Measurements from ENCODE around the gene SNRNP70.
"Not testable (repeated sequence)": the region's sequence is repeated elsewhere in the genome, so short reads cannot be mapped to it uniquely, and the experiment has no call there.

The SNRNP70 gene

GRCh38 chr19:49121841-49122240 lies 36.6 kb downstream of the SNRNP70 start:
- DNase-seq = not testable (repeated sequence)

DNA sequence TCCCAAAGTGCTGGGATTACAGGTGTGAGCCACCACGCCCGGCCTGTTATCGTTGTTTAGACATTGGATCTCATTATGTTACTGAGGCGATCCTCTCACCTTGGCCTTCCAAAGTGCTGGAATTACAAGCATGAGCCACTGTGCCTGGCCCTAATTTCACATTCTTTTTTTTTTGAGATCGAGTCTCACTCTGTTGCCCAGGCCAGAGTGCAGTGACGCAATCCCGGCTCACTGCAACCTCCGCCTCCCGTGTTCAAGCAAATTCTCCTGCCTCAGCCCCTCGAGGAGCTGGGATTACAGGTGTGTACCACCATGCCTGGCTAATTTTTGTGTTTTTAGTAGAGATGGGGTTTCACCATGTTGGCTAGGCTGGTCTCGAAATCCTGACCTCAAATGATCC lies 38.0 kb downstream of the SNRNP70 start:
- DNase-seq = not testable (repeated sequence)

DNA sequence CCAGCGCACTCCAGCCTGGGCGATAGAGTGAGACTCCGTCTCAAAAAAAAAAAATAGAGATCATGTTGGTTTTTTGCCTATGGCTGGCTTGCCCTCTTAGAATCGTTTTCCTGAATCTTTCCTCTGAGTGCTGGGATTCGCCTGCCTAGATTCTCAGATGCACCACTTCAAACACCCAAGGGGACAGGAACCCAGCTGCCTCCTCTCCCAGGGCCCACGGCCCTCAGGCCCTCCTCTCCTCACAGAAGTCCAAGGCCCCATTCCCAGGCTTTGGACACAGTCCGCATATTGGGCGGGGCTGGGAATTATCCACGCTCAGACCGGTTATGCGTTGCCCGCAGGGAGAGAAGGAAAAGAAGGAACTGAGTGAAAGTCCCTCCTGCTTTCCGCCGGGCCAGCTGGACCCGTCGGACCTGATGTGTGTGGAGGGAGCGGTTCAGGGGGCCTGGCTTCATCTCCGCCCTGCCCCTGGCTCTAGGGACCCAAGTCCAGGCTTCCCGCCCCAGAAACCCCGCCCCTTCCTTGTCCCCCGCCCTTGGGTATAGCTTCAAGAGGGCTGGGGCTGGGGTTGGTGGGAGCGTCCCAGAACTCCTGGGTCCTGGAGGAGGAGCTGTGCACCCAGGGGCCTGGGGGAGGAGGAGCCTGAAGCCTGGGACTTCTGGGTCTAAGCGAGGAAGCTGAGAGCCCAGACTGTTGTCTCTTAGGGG lies 39.9 kb downstream of the SNRNP70 start:
- DNase-seq = no peak

GRCh38 chr19:49126575-49126974 lies 41.3 kb downstream of the SNRNP70 start:
- DNase-seq = no peak

DNA sequence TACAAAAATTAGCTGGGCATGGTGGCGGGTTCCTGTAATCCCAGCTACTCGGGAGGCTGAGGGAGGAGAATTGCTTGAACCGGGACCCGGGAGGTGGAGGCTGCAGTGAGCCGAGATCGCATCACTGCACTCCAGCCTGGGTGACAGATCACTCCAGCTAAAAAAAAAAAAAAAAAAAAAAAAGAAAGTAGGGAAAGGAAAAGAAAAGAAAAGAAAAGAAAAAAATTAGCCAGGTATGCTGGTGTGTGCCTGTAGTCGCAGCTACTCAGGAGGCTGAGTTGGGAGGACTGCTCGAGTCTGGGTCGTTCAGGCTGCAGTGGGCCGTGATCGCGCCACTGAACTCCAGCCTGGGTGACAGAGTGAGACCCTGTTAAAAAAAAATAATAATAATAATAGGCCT lies 42.0 kb downstream of the SNRNP70 start:
- DNase-seq = not testable (repeated sequence)

DNA sequence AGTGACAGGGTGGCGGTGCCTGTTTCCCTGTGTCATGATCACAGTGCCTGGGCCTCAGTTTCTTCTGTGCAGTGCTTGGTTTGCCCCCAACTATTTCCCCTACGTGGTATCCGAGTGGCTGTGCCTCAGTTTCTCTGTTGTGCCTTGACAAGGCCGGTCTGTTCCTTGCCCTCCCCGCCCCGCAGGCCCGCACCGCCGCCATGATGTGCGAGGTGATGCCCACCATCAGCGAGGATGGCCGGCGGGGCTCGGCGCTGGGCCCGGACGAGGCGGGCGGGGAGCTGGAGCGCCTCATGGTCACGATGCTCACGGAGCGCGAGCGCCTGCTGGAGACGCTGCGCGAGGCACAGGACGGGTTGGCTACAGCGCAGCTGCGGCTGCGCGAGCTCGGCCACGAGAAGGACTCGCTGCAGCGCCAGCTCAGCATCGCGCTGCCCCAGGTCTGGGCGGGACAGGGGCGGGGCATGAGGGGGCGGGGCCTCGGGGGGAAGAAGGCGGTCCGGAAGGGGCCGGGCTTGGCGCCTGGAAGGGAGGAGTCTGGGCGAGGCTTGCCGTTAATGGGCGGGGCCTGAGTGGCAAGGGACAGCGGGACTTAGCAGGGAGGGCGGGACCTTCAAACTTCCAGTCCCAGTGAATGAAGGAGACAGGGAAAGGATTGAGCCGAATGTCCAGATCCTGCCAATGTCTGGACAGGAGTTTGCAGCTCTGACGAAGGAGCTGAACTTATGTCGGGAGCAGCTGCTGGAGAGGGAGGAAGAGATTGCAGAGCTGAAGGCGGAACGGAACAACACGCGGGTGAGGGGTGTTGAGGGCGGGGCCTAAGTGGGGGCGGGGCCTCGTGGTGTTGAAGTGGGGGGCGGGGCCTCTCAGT lies 42.7 kb downstream of the SNRNP70 start:
- peak; percentile 98 for DNase-seq

GRCh38 chr19:49128545-49129237 lies 43.4 kb downstream of the SNRNP70 start:
- DNase-seq = no peak

- no peak for DNase-seq
These were observed 44.0 kb downstream of the SNRNP70 start for GRCh38 chr19:49129238-49129583.

- DNase-seq = no peak
These were observed 45.1 kb downstream of the SNRNP70 start for GRCh38 chr19:49130325-49130724.

DNA sequence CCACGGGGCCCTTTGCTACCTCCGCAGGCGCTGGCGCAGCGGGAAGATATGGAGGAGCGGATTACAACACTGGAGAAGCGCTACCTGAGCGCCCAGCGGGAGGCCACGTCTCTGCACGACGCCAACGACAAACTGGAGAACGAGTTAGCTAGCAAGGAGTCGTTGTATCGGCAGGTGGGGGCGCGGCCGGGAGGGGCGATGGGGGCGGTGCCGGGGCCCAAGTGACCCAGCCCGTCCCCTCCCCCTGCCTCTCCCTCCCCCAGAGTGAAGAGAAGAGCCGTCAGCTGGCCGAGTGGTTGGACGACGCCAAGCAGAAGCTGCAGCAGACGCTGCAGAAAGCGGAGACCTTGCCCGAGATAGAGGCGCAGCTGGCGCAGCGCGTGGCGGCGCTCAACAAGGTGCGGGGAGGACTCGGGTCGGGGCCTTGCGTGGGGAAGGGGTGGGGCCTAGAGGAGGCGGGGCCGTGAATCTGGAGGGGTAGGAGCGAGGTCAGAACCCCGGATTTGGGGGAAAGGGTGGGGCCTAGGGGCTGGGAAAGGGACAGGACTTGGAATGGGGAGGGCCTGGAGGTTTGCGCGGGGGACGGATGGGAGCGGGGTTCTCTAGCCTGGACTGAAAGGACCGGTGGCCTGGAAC lies 47.8 kb downstream of the SNRNP70 start:
- DNase-seq = no peak

DNA sequence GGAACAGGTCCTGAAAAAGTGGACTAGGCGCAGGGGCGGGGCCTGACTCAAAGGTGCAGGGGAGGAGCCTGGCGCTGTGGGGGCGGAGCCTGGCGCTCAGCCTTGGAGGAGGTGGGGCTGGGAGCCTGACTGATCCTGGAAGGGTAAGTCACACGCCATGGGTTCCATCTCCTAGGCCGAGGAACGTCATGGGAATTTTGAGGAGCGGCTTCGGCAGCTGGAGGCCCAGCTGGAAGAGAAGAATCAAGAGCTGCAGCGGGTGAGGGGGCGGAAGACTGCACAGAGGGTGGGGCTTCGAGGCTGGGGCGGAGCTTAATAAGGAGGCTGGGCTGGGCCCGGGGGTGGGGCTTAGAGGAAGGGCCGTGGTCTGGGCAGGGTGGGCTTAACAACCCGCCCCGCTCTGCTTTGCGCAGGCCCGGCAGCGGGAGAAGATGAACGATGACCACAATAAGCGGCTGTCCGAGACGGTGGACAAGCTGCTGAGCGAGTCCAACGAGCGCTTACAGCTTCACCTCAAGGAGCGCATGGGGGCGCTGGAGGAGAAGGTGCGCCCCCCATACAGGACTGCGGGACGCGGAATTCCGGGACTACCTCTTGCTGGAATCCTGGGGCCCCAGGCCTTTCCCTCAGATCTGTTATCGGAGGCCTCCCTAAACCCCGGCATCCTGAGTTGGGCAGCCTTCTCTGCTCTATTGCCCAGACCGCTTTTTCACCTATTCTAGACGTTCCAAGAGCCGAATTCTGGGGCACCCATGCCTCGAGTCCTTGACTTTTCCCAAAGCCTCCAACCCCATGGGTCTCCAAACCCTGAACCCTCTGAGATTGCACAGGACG lies 48.6 kb downstream of the SNRNP70 start:
- peak; percentile 45 for DNase-seq

DNA sequence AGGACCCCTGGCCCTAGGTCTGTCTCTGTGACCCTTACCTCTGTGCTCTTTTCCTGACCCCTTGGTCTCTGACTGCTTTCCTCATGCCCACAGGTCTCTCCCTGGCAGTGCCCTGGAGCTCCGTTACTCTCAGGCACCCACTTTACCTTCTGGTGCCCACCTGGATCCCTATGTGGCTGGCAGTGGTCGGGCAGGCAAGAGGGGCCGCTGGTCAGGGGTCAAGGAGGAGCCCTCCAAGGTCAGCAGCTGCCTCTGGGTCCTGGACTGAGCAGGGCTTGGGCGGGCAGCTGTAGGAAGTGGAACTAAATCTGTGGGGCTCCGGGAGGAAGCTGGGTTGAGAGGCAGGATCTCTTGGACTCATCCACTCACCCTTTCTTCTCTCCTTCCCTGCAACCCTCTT lies 50.4 kb downstream of the SNRNP70 start:
- no peak for DNase-seq

GRCh38 chr19:49136771-49137171 lies 51.5 kb downstream of the SNRNP70 start:
- DNase-seq = no peak

- DNase-seq = no peak
These were observed 55.7 kb downstream of the SNRNP70 start for GRCh38 chr19:49140951-49141350.

GRCh38 chr19:49141352-49141751 lies 56.1 kb downstream of the SNRNP70 start:
- DNase-seq = no peak

DNA sequence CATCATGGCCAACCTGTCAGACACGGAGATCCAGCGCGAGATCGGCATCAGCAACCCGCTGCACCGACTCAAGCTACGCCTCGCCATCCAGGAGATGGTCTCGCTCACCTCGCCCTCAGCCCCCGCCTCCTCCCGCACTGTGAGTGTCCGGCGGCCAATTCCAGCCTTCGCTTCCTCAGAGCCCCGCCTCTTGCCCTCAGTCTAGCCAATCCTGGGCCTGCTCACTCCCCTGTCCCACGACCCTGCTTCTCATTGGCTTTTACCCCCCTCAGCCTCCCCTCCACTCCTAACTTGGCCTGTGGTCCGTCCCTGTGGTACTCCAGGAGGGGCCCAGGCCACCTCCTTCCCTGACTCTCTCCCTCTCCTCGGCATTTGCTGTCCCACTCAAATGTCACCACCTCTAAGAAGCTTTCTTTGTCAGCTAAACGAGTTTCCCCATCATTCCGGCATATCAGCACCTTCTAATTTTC lies 57.6 kb downstream of the SNRNP70 start:
- peak; percentile 74 for DNase-seq

DNA sequence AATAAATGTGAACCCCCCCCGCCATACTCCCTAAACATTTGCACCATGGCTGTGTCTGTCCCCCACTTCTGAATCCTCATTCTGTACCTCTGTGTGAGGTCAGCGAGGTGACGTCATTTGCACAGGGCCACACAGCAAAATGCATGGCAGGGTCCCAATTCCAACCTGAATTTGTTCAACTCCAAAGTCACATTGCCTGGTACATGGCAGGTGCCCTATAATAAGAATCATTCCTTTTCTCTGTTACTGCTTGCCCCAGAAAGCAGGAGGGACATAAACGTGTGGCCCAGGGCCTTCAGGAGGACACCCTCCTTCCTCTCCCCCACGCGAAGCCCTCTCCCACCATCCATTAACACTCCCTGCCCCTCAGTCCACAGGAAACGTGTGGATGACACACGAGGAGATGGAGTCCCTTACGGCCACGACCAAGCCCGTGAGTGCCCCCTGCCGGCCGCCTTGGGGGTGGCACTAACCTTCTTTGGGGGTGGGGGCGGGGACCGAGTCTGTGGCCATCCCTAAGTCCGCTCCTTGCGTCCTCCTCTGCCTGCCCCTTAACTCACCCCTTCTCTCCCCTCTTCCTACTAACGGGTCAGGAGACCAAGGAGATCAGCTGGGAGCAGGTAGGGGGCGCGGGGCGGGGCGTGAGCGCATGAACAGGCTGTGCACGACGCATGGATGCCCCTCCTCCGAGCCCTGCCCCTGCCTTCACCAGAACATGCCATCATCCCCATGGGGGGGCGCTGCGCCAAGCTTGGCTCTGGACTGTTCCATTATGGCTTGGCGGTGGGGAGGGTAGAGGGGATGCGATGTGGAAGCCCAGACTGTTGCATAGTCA lies 60.5 kb downstream of the SNRNP70 start:
- peak; percentile 77 for DNase-seq

DNA sequence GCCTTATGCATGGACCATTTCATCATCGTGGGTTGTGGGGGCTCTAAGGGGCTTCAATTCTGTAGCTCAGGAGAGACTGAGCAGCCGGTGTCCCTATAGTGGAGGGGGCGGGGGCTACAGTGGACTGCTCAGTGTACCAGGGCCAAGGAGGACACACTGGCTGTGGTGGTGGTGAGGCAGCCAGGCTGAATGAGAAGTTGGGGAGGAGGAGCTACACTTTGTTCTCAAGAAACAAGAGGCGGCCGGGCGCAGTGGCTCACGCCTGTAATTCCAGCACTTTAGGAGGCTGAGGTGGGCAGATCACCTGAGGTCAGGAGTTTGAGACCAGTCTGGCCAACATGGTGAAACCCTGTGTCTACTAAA lies 61.1 kb downstream of the SNRNP70 start:
- not testable (repeated sequence) for DNase-seq

DNA sequence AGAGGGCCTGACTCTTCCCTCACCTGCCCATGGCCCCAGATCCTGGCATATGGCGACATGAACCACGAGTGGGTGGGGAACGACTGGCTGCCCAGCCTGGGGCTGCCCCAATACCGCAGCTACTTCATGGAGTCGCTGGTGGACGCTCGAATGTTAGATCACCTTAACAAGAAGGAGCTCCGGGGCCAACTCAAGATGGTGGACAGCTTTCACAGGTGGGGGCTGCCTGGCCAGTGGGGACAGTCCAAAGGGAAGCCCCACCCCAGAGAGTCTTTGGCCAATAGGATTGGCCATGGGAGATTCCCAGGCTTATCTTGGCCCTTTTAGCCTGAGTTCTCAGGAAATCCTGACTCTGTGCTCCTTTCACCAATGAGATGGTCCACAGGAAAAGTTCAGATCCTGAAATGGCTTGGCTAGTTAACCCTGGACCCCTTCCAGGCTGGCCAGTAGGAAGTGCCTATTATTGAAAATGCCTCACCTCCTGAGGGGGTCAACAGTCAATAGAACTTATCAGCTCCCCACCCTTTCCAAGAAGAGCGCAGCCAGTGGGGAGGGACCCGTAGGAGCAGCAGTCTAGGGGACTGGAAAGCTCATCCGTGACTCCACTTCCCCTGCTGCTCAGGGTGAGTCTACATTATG lies 62.9 kb downstream of the SNRNP70 start:
- DNase-seq = no peak

- peak; percentile 86 for DNase-seq
These were observed 63.8 kb downstream of the SNRNP70 start for GRCh38 chr19:49148784-49149651.

All from suppressor macrophage treated with lipopolysaccharide for 4 hours (primary cell).